ENCODE data around the gene HRC. TPM values are rescaled to one million over a fixed set of nuclear protein-coding genes. Genes with fewer than 3 reads are reported as not detected.

The HRC gene
- total RNA-seq (1 to 10 TPM in 2 of 5 donors, not detected in 3; 1.7 to 8.1 TPM), polyA plus RNA-seq (under 1 TPM; 0.44 to 0.83 (median 0.61) TPM)
- long read RNA-seq, donor 1 = 0 reads
- long read RNA-seq, donor 2 = 0 reads
- long read RNA-seq, donor 3 = 0 reads
- long read RNA-seq, donor 4 = 0 reads
- long read RNA-seq, donor 5, partial matches to known transcripts = 0 of 1 reads
- long read RNA-seq, donor 5, other reads (novel, unspliced or antisense) = 0 of 1 reads
- long read RNA-seq, donor 6, partial matches to known transcripts = 0 of 3 reads
- long read RNA-seq, donor 6, other reads (novel, unspliced or antisense) = 0 of 3 reads
- long read RNA-seq, donor 7 = 0 reads
- long read RNA-seq, donor 8 = 0 reads
- long read RNA-seq, donor 9 = 0 reads
- long read RNA-seq, donor 10 = 0 reads

GRCh38 chr19:49155005-49155819 is at the start of gene HRC:
TSS of gene HRC (minus strand) at chr19:49155396. CDS start at chr19:49155237, 159 bp downstream.
- DNase-seq = peak in 1 of 2 donors; percentile 69
- 58 to 74% (median 69%) methylated on average over 18 to 19 of the region's 19 CpGs for WGBS, 5 donors
- no peaks in the 10 kb centered on the region for H3K36me3 ChIP-seq
- H3K27ac ChIP-seq = peak within 1 kb of the TSS in 2 of 5 donors; percentile 26 to 35
- intact Hi-C loops (cut with DNase I; ENCODE audit: low total_unique reads) = loop anchor here (10.0 kb wide), 1 partner anchor 60 kb away; no protein-coding TSS in a partner anchor
- H3K4me3 ChIP-seq = no peak within 1 kb of the TSS
- H3K4me1 ChIP-seq = peaks cover 22 to 55% (median 46%) of the 10 kb centered on the region in 4 donors
- TF ChIP-seq POLR2AphosphoS5 (IDR thresholded peaks at IDR 0.05) (no peak), CTCF (IDR thresholded peaks at IDR 0.05) (no peak), EP300 (IDR thresholded peaks at IDR 0.05) (no peak), POLR2A (IDR thresholded peaks at IDR 0.05) (no peak)
- H3K27me3 ChIP-seq = peaks cover 0 to 28% (median 0%) of the 10 kb centered on the region in 3 donors
- no peaks in the 10 kb centered on the region for H3K9me3 ChIP-seq

- peaks cover 0 to 5% (median 0%) of the 10 kb centered on the region in 4 donors for H3K4me1 ChIP-seq
- H3K9me3 ChIP-seq = no peaks in the 10 kb centered on the region
- H3K27ac ChIP-seq = no peak overlapping the region
- H3K27me3 ChIP-seq = no peaks in the 10 kb centered on the region
- intact Hi-C loops (cut with DNase I; ENCODE audit: low total_unique reads) = no loop called here
- TF ChIP-seq POLR2AphosphoS5 (IDR thresholded peaks at IDR 0.05) = no peak
- TF ChIP-seq EP300 (IDR thresholded peaks at IDR 0.05) = no peak
- no peak for TF ChIP-seq CTCF (IDR thresholded peaks at IDR 0.05)
- no peak for TF ChIP-seq POLR2A (IDR thresholded peaks at IDR 0.05)
- no peak overlapping the region for H3K4me3 ChIP-seq
- 73 to 87% (median 84%) methylated on average over 7 of the region's 7 CpGs for WGBS, 5 donors
- peaks cover 27 to 81% (median 69%) of the 10 kb centered on the region in 4 donors for H3K36me3 ChIP-seq
- DNase-seq = no peak
These were observed 45.8 kb upstream of the HRC start for GRCh38 chr19:49201042-49201441.

- TF ChIP-seq EP300 (IDR thresholded peaks at IDR 0.05) (no peak), POLR2AphosphoS5 (IDR thresholded peaks at IDR 0.05) (no peak), POLR2A (IDR thresholded peaks at IDR 0.05) (no peak), CTCF (IDR thresholded peaks at IDR 0.05) (no peak)
- no peak for DNase-seq
- intact Hi-C loops (cut with DNase I; ENCODE audit: low total_unique reads) = no loop called here
- H3K36me3 ChIP-seq = peaks cover 21 to 76% (median 65%) of the 10 kb centered on the region in 4 donors
- H3K4me3 ChIP-seq = no peak overlapping the region
- H3K27me3 ChIP-seq = no peaks in the 10 kb centered on the region
- no peaks in the 10 kb centered on the region for H3K9me3 ChIP-seq
- no peak overlapping the region for H3K27ac ChIP-seq
- H3K4me1 ChIP-seq = peaks cover 0 to 5% (median 0%) of the 10 kb centered on the region in 4 donors
- WGBS, 5 donors = 86 to 91% (median 90%) methylated on average over 25 to 29 of the region's 29 CpGs
These were observed 45.2 kb upstream of the HRC start for GRCh38 chr19:49200238-49200862.

All from stomach (tissue), 19 donors.